OCI-LY3 (cell line): ENCODE measurements around the gene ENAM.

Experiments
- H2AFZ ChIP-seq: fragments of 200-600, 300-600 bp; shearing (Covaris generic); 2 replicates; pipeline ENCODE4 v1.6.0; 2014; ENCODE audit warnings: antibody characterized with exemption, low read depth, low read length
- H3K27ac ChIP-seq: fragments of 200-600, 300-600 bp; sonication (generic); 2 replicates; pipeline ENCODE4 v1.5.1; 2014; ENCODE audit warnings: mild to moderate bottlenecking, low read length, moderate library complexity, mixed read lengths
- H3K27me3 ChIP-seq: fragments of 200-600, 300-600 bp; sonication (generic); 2 replicates; pipeline ENCODE4 v1.6.1; 2014; ENCODE audit warnings: low read depth, low read length, mixed read lengths
- H3K36me3 ChIP-seq: fragments of 200-600, 300-600 bp; sonication (generic); replicated peaks from 2 replicates; pipeline ENCODE3; 2014; ENCODE audit warnings: low read depth, low read length, mixed read lengths
- H3K4me1 ChIP-seq: fragments of 300-600, 200-600 bp; sonication (generic); 2 replicates; pipeline ENCODE4 v1.6.1; 2014; ENCODE audit warnings: low read length, mixed read lengths
- H3K4me2 ChIP-seq: fragments of 200-600, 300-600 bp; sonication (generic); 2 replicates; pipeline ENCODE4 v1.6.1; 2014; ENCODE audit warnings: low read length, mixed read lengths
- H3K4me3 ChIP-seq: fragments of 300-600, 200-600 bp; sonication (generic); 2 replicates; pipeline ENCODE4 v1.5.1; 2014; ENCODE audit warnings: antibody characterized with exemption, mild to moderate bottlenecking, low read length, moderate library complexity
- H3K79me2 ChIP-seq: fragments of 300-600, 200-600 bp; shearing (Covaris generic); 2 replicates; pipeline ENCODE4 v1.6.1; 2014; ENCODE audit warnings: mild to moderate bottlenecking, low read length, mixed read lengths
- H3K9ac ChIP-seq: fragments of 300-600, 200-600 bp; shearing (Covaris generic); 2 replicates; pipeline ENCODE4 v1.6.0; 2014; ENCODE audit warnings: mild to moderate bottlenecking, low read length, moderate library complexity
- H3K9me3 ChIP-seq: fragments of 200-600, 300-600 bp; shearing (Covaris generic); 2 replicates; pipeline ENCODE4 v1.6.1; 2014; ENCODE audit warnings: low read length, mixed read lengths; ENCODE audit not compliant: insufficient read depth
- H4K20me1 ChIP-seq: fragments of 200-600, 300-600 bp; sonication (generic); 2 replicates; pipeline ENCODE4 v1.6.1; 2016; ENCODE audit warnings: low read length, mixed read lengths; ENCODE audit not compliant: insufficient read depth
- EZH2phosphoT487 ChIP-seq: fragments of 200-600 bp; shearing (Covaris generic); IDR thresholded peaks from 2 replicates; pipeline ENCODE4 v1.6.1; 2018; ENCODE audit warnings: antibody characterized with exemption, mixed run types, low read depth
- TF ChIP-seq, protein P1 (sequence below): fragments of 200-600, 300-600 bp; sonication (generic); IDR thresholded peaks from 2 replicates; pipeline ENCODE4 v1.5.1; 2014; ENCODE audit warnings: antibody characterized with exemption, low read length, low read depth

Gene ENAM

DNA sequence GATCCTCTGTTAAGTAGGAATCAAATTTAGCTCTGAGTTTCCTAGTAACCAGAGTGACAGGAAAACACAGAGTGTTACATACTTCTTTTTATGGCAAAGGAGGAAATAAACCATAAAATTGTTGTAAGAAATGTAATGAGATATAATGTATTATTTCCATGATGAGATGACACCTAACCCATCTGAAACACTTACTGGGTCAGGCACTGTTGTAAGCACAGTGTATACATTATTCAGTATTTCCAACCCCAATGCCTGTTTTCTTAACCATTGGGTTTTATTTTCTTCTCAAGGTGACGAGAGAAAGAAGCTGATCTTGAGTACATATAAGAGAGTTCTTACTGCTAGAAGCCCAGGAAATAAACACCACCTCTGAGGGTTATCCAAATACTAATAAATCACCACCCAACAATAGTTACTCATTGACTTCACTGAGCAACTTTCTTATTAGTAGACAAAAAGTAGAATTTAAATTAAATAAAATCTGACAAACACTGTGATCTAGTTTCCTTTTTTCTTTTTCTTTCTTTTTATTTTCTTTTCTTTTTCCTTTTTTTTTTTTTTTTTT lies 4.2 kb upstream of the ENAM start:
- H3K27me3 ChIP-seq, result no peaks in the 10 kb centered on the region
- H4K20me1 ChIP-seq, result no peaks in the 10 kb centered on the region
- H2AFZ ChIP-seq, result no peak overlapping the region
- no peak overlapping the region for H3K4me2 ChIP-seq
- no peak overlapping the region for H3K27ac ChIP-seq
- no peaks in the 10 kb centered on the region for H3K36me3 ChIP-seq
- H3K9ac ChIP-seq, result no peak overlapping the region
- no peak overlapping the region for H3K4me3 ChIP-seq
- H3K79me2 ChIP-seq, result no peaks in the 10 kb centered on the region
- peaks cover 17% of the 10 kb centered on the region for H3K4me1 ChIP-seq
- TF ChIP-seq, protein P1, sequence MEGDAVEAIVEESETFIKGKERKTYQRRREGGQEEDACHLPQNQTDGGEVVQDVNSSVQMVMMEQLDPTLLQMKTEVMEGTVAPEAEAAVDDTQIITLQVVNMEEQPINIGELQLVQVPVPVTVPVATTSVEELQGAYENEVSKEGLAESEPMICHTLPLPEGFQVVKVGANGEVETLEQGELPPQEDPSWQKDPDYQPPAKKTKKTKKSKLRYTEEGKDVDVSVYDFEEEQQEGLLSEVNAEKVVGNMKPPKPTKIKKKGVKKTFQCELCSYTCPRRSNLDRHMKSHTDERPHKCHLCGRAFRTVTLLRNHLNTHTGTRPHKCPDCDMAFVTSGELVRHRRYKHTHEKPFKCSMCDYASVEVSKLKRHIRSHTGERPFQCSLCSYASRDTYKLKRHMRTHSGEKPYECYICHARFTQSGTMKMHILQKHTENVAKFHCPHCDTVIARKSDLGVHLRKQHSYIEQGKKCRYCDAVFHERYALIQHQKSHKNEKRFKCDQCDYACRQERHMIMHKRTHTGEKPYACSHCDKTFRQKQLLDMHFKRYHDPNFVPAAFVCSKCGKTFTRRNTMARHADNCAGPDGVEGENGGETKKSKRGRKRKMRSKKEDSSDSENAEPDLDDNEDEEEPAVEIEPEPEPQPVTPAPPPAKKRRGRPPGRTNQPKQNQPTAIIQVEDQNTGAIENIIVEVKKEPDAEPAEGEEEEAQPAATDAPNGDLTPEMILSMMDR, result no peak
- TF ChIP-seq EZH2phosphoT487, result no peak
- no peaks in the 10 kb centered on the region for H3K9me3 ChIP-seq

DNA sequence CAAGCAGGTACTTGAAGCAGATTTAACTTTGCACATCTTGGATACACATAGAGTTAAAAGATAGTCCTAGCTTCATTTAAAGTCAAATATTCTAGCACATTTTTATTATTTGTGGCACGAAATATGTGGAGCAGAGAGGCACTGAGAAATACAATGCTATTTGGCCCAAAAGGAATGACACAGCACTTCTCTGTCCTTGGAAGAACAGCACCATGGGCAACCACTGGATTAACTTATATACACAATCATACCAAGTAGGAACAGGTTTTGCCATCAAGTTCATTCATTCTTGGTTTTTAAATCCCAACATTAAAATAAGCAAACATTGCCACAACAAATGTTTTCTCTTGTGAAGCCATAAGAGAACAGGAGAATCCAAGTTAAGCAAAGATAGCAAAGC lies 924 bp upstream of the ENAM start:
- TF ChIP-seq, protein P1, result no peak
- TF ChIP-seq EZH2phosphoT487, result no peak
- Histone ChIP-seq H3K9ac (no peak overlapping the region), H3K36me3 (no peaks in the 10 kb centered on the region), H3K79me2 (no peaks in the 10 kb centered on the region), H3K27ac (peak overlapping the region; percentile 28; the same call in 1 of the 2 replicates), H3K4me3 (no peak overlapping the region), H3K4me2 (no peak overlapping the region), H3K4me1 (peaks cover 48% of the 10 kb centered on the region), H2AFZ (peak overlapping the region; percentile 24), H4K20me1 (no peaks in the 10 kb centered on the region), H3K9me3 (no peaks in the 10 kb centered on the region), H3K27me3 (no peaks in the 10 kb centered on the region)

DNA sequence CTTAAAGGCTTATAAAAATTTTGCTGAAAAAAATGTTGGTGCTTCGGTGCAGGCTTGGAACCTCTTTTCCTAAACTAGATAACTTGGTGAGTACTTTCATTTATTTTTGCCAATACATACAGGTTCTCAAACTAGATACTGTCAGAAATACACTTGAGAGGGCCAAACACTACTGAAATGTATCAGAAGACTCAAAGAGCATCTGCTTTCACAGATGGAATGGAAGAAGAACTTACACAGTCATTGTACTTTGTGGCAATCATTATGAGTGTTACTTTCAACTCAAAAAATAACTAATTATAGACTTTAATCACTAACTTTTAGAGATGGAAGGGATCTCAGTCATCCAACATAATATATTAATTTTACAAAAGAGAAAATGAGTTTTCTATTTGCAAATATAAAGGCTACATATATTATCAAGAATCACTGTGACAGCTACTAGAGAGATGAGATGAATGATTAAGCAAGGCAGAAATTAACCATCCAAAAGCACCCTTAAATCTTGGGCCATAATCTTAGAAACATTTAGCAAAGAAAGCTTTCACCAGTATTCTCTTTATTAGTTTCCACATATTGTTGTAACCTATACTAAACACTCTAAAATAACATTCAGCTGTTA lies 1.0 kb downstream of the ENAM start:
- Histone ChIP-seq H3K4me1 (peaks cover 50% of the 10 kb centered on the region), H3K4me3 (peak overlapping the region; percentile 58), H3K9ac (peak overlapping the region; percentile 63), H3K79me2 (no peaks in the 10 kb centered on the region), H3K27ac (peak overlapping the region; percentile 97), H3K36me3 (no peaks in the 10 kb centered on the region), H3K4me2 (peak overlapping the region; percentile 78), H4K20me1 (no peaks in the 10 kb centered on the region), H3K27me3 (no peaks in the 10 kb centered on the region), H2AFZ (peak overlapping the region; percentile 88), H3K9me3 (no peaks in the 10 kb centered on the region)
- TF ChIP-seq, protein P1, result no peak
- no peak for TF ChIP-seq EZH2phosphoT487

DNA sequence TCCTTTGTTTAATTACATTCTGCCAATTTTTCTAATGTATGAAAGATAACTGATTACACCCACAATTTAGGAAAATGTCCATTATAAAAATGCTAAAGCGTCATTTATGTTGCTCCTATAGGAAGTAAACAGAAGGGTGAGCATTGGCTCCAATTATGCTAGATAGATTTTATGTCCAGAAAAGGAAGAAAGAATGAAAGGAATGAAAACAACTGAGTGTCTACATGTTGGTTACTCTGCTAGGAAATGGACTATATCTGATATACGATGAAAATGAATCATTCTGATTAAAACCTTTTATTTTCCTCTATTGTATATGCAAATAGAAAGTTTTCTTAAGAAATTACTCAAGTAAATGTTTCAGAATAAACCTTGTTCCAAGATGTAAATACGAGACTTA lies 1.6 kb downstream of the ENAM start:
- Histone ChIP-seq H3K27ac (peak overlapping the region; percentile 97), H2AFZ (peak overlapping the region; percentile 88), H3K9me3 (no peaks in the 10 kb centered on the region), H3K9ac (peak overlapping the region; percentile 50), H3K4me2 (peak overlapping the region; percentile 78), H3K27me3 (no peaks in the 10 kb centered on the region), H4K20me1 (no peaks in the 10 kb centered on the region), H3K4me3 (peak overlapping the region; percentile 58), H3K36me3 (no peaks in the 10 kb centered on the region), H3K4me1 (peaks cover 53% of the 10 kb centered on the region), H3K79me2 (no peaks in the 10 kb centered on the region)
- no peak for TF ChIP-seq EZH2phosphoT487
- TF ChIP-seq, protein P1, result no peak
